GM12878 (cell line): ENCODE results near the gene NES. TPM values are rescaled to one million over a fixed set of nuclear protein-coding genes. Genes with fewer than 3 reads are reported as not detected.
A peak's percentile ranks its signal among the peaks of the same experiment; 100 is the strongest.

Source experiments
- BCLAF1 ChIP-seq: fragments of 450-650 bp; IDR thresholded peaks from 2 replicates; pipeline ENCODE4 v1.6.1; 2017; ENCODE audit warnings: antibody characterized with exemption, mild to moderate bottlenecking, moderate library complexity
- CBX5 ChIP-seq: sonication (generic); IDR thresholded peaks from 2 replicates; pipeline ENCODE4 v1.6.1; 2016; ENCODE audit warnings: low read depth, moderate library complexity, mild to moderate bottlenecking, inconsistent platforms
- ESRRA ChIP-seq: IDR thresholded peaks from 2 replicates; pipeline ENCODE4 v1.6.1; 2012; ENCODE audit warnings: mild to moderate bottlenecking, low read length, improper control_type of control experiment
- FOS ChIP-seq: IDR thresholded peaks from 3 replicates; pipeline ENCODE4 v1.6.1; 2011; ENCODE audit warnings: borderline replicate concordance; ENCODE audit not compliant: insufficient read length; ENCODE audit errors: extremely low read depth
- FOXM1 ChIP-seq: IDR thresholded peaks from 2 replicates; pipeline ENCODE4 v1.6.1; 2012; ENCODE audit warnings: low read depth, mild to moderate bottlenecking, inconsistent platforms, low read length, moderate library complexity
- GATAD2B ChIP-seq: fragments of 450-650 bp; conservative IDR thresholded peaks from 2 replicates; pipeline ENCODE4 v1.6.1; 2017; ENCODE audit warnings: low read depth, mild to moderate bottlenecking, moderate library complexity
- IKZF2 ChIP-seq, 2 experiments: fragments of 450-650 bp; IDR thresholded peaks; 2 replicates each; pipeline ENCODE4 v1.6.1; 2017; ENCODE audit warnings: mild to moderate bottlenecking in 2 of 2, moderate library complexity in 2 of 2
- JUND ChIP-seq: IDR thresholded peaks from 2 replicates; pipeline ENCODE4 v1.6.1; 2012; ENCODE audit warnings: low read depth, mild to moderate bottlenecking, low read length, improper control_type of control experiment, moderate library complexity
- KAT2A ChIP-seq: conservative IDR thresholded peaks from 2 replicates; pipeline ENCODE4 v1.6.1; 2011; ENCODE audit warnings: low read depth, low read length; ENCODE audit not compliant: control insufficient read depth
- MEF2A ChIP-seq: IDR thresholded peaks from 2 replicates; pipeline ENCODE4 v1.6.1; 2011; ENCODE audit warnings: low read depth, mild to moderate bottlenecking, low read length, moderate library complexity; ENCODE audit not compliant: insufficient read depth
- MEF2B ChIP-seq: fragments of 450-650 bp; IDR thresholded peaks from 2 replicates; pipeline ENCODE4 v1.6.1; 2018; ENCODE audit warnings: mild to moderate bottlenecking, moderate library complexity; ENCODE audit not compliant: partially characterized antibody, poor library complexity, severe bottlenecking
- MTA3 ChIP-seq: IDR thresholded peaks from 2 replicates; pipeline ENCODE4 v1.6.1; 2012; ENCODE audit warnings: low read length, inconsistent platforms, borderline replicate concordance
- MYB ChIP-seq: fragments of 150-350 bp; IDR thresholded peaks from 2 replicates; pipeline ENCODE4 v1.6.1; 2014; ENCODE audit warnings: mild to moderate bottlenecking, low read depth, low read length, borderline replicate concordance
- NR2C2 ChIP-seq: IDR thresholded peaks from 2 replicates; pipeline ENCODE4 v1.6.1; 2011; ENCODE audit warnings: borderline replicate concordance, low read depth; ENCODE audit not compliant: control insufficient read depth, insufficient read length
- POLR2A ChIP-seq: IDR thresholded peaks from 2 replicates; pipeline ENCODE4 v1.6.1; 2011; ENCODE audit warnings: low read depth, mild to moderate bottlenecking, low read length
- SPI1 ChIP-seq: IDR thresholded peaks from 2 replicates; pipeline ENCODE4 v1.6.1; 2011; ENCODE audit warnings: low read depth, mild to moderate bottlenecking, low read length, moderate library complexity, borderline replicate concordance; ENCODE audit not compliant: insufficient read depth
- SREBF2 ChIP-seq: IDR thresholded peaks from 2 replicates; pipeline ENCODE4 v1.6.1; 2012; ENCODE audit warnings: mild to moderate bottlenecking, low read length
- STAT1 ChIP-seq: fragments of 450-650 bp; conservative IDR thresholded peaks from 2 replicates; pipeline ENCODE4 v1.6.1; 2014; ENCODE audit warnings: antibody characterized with exemption, mild to moderate bottlenecking
- STAT3 ChIP-seq: IDR thresholded peaks from 2 replicates; pipeline ENCODE4 v1.6.1; 2011; ENCODE audit warnings: low read depth, low read length, improper control_type of control experiment
- YY1 ChIP-seq: IDR thresholded peaks from 2 replicates; pipeline ENCODE4 v1.6.1; 2011; ENCODE audit warnings: low read depth, mild to moderate bottlenecking, low read length
- ZBTB33 ChIP-seq: fragments of 450-650 bp; IDR thresholded peaks from 2 replicates; pipeline ENCODE4 v1.6.1; 2017; ENCODE audit warnings: mild to moderate bottlenecking
- polyA plus RNA-seq, 11 experiments: library from polyadenylated mRNA; depleted of rRNA in 4 of 11; unstranded in 6 of 11; stranded (reverse) in 5 of 11; fragments of >200 nt; fragmentation: Nextera tagmentation in 4 of 11; fragmentation: Illumina TruSeq in 1 of 11; extraction: Ambion mirVana in 4 of 11; extraction: Trizol in 1 of 11; gene quantifications; 1 replicate in 1 of 11; 2 replicates in 10 of 11; pipeline versions ENCODE4 v1.2.1 to v1.2.3, GENCODE V29; 2011 to 2016; ENCODE audit warnings: inconsistent platforms in 2 of 11, missing spikeins in 2 of 11, low read depth in 1 of 11
- total RNA-seq, 4 experiments: library from RNA; depleted of rRNA in 3 of 4; stranded (reverse); fragments of >200 nt in 3 of 4; fragmentation: Illumina TruSeq in 1 of 4; extraction: Trizol in 1 of 4; gene quantifications; 2 replicates each; pipeline versions ENCODE4 v1.2.1 to v1.2.3, GENCODE V29; 2013 to 2021
- TF ChIP-seq, protein P1 (sequence below): IDR thresholded peaks from 2 replicates; pipeline ENCODE4 v1.6.1; 2011; ENCODE audit warnings: low read depth, mild to moderate bottlenecking, low read length, moderate library complexity, borderline replicate concordance; ENCODE audit errors: extremely low read depth

Gene NES
- total and polyA plus RNA-seq, 10 of the 15 experiments (the other 5 are each of a cell fraction or from before 2014, with no cell fraction given), result under 0.01 to 0.15 (median 0.02) TPM; not detected in 4

DNA sequence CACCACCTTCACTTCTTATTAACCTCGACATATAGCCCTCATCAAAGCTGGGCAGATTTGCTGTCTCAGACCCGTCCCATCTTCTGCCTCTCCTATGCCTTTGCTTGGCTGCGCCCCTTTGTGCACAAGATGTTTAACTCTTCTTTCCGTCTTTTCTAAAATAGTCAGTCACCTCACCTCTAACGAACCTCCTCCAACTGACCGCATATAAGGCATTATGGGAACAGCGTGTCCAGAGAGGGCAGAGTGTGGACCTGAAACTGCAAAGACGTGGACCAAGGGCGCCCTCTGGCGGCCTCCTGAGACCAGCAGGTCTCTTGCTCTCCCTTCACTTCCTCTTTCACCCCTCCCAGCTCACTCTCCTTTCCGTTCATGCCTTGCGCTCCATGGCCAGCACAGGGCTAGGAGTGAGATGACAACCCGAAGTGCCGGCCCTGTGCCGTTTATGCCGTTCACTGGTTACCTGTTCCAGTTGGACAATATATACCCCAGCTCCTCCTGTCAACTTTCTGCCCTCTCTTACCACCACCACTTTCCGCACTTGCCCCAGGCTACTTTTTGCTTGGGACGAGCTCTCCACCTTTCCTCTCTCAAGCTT is 48.6 kb upstream of the NES start (continued):
- TF ChIP-seq IKZF2 (IDR thresholded peaks at IDR 0.05), result peak in 1 of 2 experiments; percentile 35; a peak in 2 of 4 replicates
- TF ChIP-seq STAT1, result peak; percentile 58; the same call in 1 of the 2 replicates
- TF ChIP-seq MEF2A, result no peak
- peak; percentile 99 for TF ChIP-seq SPI1
- TF ChIP-seq MEF2B, result no peak
- TF ChIP-seq POLR2A, result no peak; the same call in 1 of the 2 replicates
- TF ChIP-seq KAT2A, result no peak
- no peak for TF ChIP-seq FOXM1
- TF ChIP-seq ESRRA, result no peak
- no peak for TF ChIP-seq MYB
- TF ChIP-seq MTA3, result no peak
- no peak for TF ChIP-seq FOS
- no peak for TF ChIP-seq SREBF2
- TF ChIP-seq, protein P1, sequence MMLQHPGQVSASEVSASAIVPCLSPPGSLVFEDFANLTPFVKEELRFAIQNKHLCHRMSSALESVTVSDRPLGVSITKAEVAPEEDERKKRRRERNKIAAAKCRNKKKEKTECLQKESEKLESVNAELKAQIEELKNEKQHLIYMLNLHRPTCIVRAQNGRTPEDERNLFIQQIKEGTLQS, result no peak
- no peak for TF ChIP-seq JUND
- no peak for TF ChIP-seq STAT3
- TF ChIP-seq GATAD2B, result no peak; the same call in 1 of the 2 replicates
- no peak for TF ChIP-seq YY1
- no peak for TF ChIP-seq BCLAF1
- no peak for TF ChIP-seq CBX5
- TF ChIP-seq NR2C2, result no peak
- no peak for TF ChIP-seq ZBTB33
